ENCODE data around the gene TRAPPC4. TPM values are rescaled to one million over a fixed set of nuclear protein-coding genes. Genes with fewer than 3 reads are reported as not detected.
A peak's percentile ranks its signal among the peaks of the same experiment; 100 is the strongest.
"Not testable (repeated sequence)": the region's sequence is repeated elsewhere in the genome, so short reads cannot be mapped to it uniquely, and the experiment has no call there.

Gene TRAPPC4
- total RNA-seq, 2 donors from 2014 or later, result 60.0 to 66.8 TPM

GRCh38 chr11:118980191-118980881, 38.2 kb upstream of the TRAPPC4 start:
- Histone ChIP-seq H3K27ac (ENCODE audit: low read depth, low read length) (no peak overlapping the region), H3K36me3 (ENCODE audit: control insufficient read depth, insufficient read depth, low read length) (no peaks in the 10 kb centered on the region), H3K4me3 (ENCODE audit: low read length) (no peak overlapping the region), H3K27me3 (ENCODE audit: control insufficient read depth, insufficient read depth, low read length, poor library complexity, severe bottlenecking) (no peaks in the 10 kb centered on the region), H3K4me1 (ENCODE audit: control insufficient read depth, insufficient read depth, low read length) (no peaks in the 10 kb centered on the region), H3K9ac (ENCODE audit: extremely low read depth, low read length, poor library complexity, severe bottlenecking) (no peak overlapping the region), H3K9me3 (ENCODE audit: control insufficient read depth, low read length) (no peaks in the 10 kb centered on the region)
- peaks cover 8% of the 10 kb centered on the region for H3K4me1 Mint-ChIP-seq
- DNase-seq, result peak; percentile 79
- H3K4me3 Mint-ChIP-seq, result peak overlapping the region; percentile 34
- H3K9me3 Mint-ChIP-seq, result no peaks in the 10 kb centered on the region
- H3K36me3 Mint-ChIP-seq (ENCODE audit: low read depth), result no peaks in the 10 kb centered on the region
- TF ChIP-seq, protein P1, sequence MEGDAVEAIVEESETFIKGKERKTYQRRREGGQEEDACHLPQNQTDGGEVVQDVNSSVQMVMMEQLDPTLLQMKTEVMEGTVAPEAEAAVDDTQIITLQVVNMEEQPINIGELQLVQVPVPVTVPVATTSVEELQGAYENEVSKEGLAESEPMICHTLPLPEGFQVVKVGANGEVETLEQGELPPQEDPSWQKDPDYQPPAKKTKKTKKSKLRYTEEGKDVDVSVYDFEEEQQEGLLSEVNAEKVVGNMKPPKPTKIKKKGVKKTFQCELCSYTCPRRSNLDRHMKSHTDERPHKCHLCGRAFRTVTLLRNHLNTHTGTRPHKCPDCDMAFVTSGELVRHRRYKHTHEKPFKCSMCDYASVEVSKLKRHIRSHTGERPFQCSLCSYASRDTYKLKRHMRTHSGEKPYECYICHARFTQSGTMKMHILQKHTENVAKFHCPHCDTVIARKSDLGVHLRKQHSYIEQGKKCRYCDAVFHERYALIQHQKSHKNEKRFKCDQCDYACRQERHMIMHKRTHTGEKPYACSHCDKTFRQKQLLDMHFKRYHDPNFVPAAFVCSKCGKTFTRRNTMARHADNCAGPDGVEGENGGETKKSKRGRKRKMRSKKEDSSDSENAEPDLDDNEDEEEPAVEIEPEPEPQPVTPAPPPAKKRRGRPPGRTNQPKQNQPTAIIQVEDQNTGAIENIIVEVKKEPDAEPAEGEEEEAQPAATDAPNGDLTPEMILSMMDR (conservative IDR thresholded peaks at IDR 0.05), result no peak
- H3K27me3 Mint-ChIP-seq (ENCODE audit: insufficient read depth), result peaks cover 7% of the 10 kb centered on the region
- no peak overlapping the region for H3K27ac Mint-ChIP-seq
- 63 to 70% methylated on average over 14 to 21 of the region's 21 CpGs for WGBS, 2 experiments (ENCODE audit: insufficient coverage in 1 of 2, insufficient read length in 1 of 2)

GRCh38 chr11:118984337-118984736, 34.2 kb upstream of the TRAPPC4 start:
- not testable (repeated sequence) for H3K27me3 Mint-ChIP-seq (ENCODE audit: insufficient read depth); DNase-seq; H3K4me3 Mint-ChIP-seq; H3K9me3 Mint-ChIP-seq; H3K27me3 ChIP-seq (ENCODE audit: control insufficient read depth, insufficient read depth, low read length, poor library complexity, severe bottlenecking); H3K27ac Mint-ChIP-seq; H3K4me3 ChIP-seq (ENCODE audit: low read length); H3K9ac ChIP-seq (ENCODE audit: extremely low read depth, low read length, poor library complexity, severe bottlenecking); H3K4me1 Mint-ChIP-seq; H3K36me3 ChIP-seq (ENCODE audit: control insufficient read depth, insufficient read depth, low read length); H3K27ac ChIP-seq (ENCODE audit: low read depth, low read length); H3K9me3 ChIP-seq (ENCODE audit: control insufficient read depth, low read length); H3K4me1 ChIP-seq (ENCODE audit: control insufficient read depth, insufficient read depth, low read length); H3K36me3 Mint-ChIP-seq (ENCODE audit: low read depth)
- 80 to 86% methylated on average over 8 of the region's 8 CpGs for WGBS, 2 experiments (ENCODE audit: insufficient coverage in 1 of 2, insufficient read length in 1 of 2)

- H3K27me3 ChIP-seq (ENCODE audit: control insufficient read depth, insufficient read depth, low read length, poor library complexity, severe bottlenecking), result no peaks in the 10 kb centered on the region
- H3K36me3 ChIP-seq (ENCODE audit: control insufficient read depth, insufficient read depth, low read length), result no peaks in the 10 kb centered on the region
- TF ChIP-seq, protein P1 (conservative IDR thresholded peaks at IDR 0.05), result no peak
- no peaks in the 10 kb centered on the region for H3K9me3 ChIP-seq (ENCODE audit: control insufficient read depth, low read length)
- H3K4me1 ChIP-seq (ENCODE audit: control insufficient read depth, insufficient read depth, low read length), result no peaks in the 10 kb centered on the region
- Mint-ChIP-seq H3K9me3 (no peaks in the 10 kb centered on the region), H3K36me3 (ENCODE audit: low read depth) (no peaks in the 10 kb centered on the region), H3K4me3 (no peak overlapping the region), H3K27ac (no peak overlapping the region), H3K27me3 (ENCODE audit: insufficient read depth) (peaks cover 2% of the 10 kb centered on the region), H3K4me1 (peaks cover 8% of the 10 kb centered on the region)
- no peak overlapping the region for H3K4me3 ChIP-seq (ENCODE audit: low read length)
- no peak overlapping the region for H3K27ac ChIP-seq (ENCODE audit: low read depth, low read length)
- DNase-seq, result no peak
- 83 to 93% methylated on average over 2 of the region's 2 CpGs for WGBS, 2 experiments (ENCODE audit: insufficient coverage in 1 of 2, insufficient read length in 1 of 2)
- no peak overlapping the region for H3K9ac ChIP-seq (ENCODE audit: extremely low read depth, low read length, poor library complexity, severe bottlenecking)
These were observed 33.7 kb upstream of the TRAPPC4 start for GRCh38 chr11:118984825-118985224.

DNA sequence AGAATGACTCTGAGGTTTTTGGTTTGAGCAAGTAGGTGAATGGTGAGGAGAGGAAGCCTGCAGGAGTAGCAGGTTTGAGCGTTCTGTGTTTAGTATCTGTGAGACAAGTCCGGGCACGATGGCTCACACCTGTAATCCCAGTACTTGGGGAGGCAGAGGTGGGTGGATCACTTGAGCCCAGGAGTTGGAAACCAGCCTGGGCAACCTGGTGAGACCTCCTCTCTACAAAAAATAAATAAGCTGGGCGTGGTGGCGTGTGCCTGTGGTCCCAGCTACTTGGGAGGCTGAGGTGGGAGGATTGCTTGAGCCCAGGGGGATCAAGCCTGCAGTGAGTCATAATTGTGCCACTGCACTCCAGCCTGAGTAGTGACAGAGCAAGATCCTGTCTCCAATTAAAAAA, 30.3 kb upstream of the TRAPPC4 start:
- Histone ChIP-seq H3K27ac (ENCODE audit: low read depth, low read length) (no peak overlapping the region), H3K27me3 (ENCODE audit: control insufficient read depth, insufficient read depth, low read length, poor library complexity, severe bottlenecking) (no peaks in the 10 kb centered on the region), H3K4me3 (ENCODE audit: low read length) (no peak overlapping the region), H3K9me3 (ENCODE audit: control insufficient read depth, low read length) (peaks cover 5% of the 10 kb centered on the region), H3K4me1 (ENCODE audit: control insufficient read depth, insufficient read depth, low read length) (no peaks in the 10 kb centered on the region), H3K9ac (ENCODE audit: extremely low read depth, low read length, poor library complexity, severe bottlenecking) (no peak overlapping the region), H3K36me3 (ENCODE audit: control insufficient read depth, insufficient read depth, low read length) (peaks cover under 1% of the 10 kb centered on the region)
- no peaks in the 10 kb centered on the region for H3K4me1 Mint-ChIP-seq
- H3K4me3 Mint-ChIP-seq, result no peak overlapping the region
- no peak for DNase-seq
- TF ChIP-seq, protein P1 (conservative IDR thresholded peaks at IDR 0.05), result no peak
- H3K36me3 Mint-ChIP-seq (ENCODE audit: low read depth), result peaks cover 15% of the 10 kb centered on the region
- H3K27ac Mint-ChIP-seq, result no peak overlapping the region
- WGBS, 2 experiments (ENCODE audit: insufficient coverage in 1 of 2, insufficient read length in 1 of 2), result 88 to 92% methylated on average over 5 of the region's 5 CpGs
- no peaks in the 10 kb centered on the region for H3K27me3 Mint-ChIP-seq (ENCODE audit: insufficient read depth)
- H3K9me3 Mint-ChIP-seq, result peaks cover 23% of the 10 kb centered on the region

DNA sequence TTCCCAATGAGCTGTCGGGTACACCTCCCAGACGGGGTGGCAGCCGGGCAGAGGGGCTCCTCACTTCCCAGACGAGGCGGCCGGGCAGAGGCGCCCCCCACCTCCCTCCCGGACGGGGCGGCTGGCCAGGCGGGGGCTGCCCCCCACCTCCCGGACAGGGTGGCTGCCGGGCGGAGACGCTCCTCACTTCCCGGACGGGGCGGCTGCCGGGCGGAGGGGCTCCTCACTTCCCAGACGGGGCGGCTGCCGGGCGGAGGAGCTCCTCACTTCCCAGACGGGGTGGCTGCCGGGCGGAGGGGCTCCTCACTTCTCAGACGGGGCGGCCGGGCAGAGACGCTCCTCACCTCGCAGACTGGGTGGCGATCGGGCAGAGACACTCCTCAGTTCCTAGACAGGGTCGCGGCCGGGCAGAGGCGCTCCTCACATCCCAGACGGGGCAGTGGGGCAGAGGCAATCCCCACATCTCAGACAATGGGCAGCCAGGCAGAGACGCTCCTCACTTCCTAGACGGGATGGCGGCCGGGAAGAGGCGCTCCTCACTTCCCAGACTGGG, 27.0 kb upstream of the TRAPPC4 start:
- 80 to 97% methylated on average over 6 to 36 of the region's 44 CpGs for WGBS, 2 experiments (ENCODE audit: insufficient coverage in 1 of 2, insufficient read length in 1 of 2)
- H3K36me3 ChIP-seq (ENCODE audit: control insufficient read depth, insufficient read depth, low read length); H3K4me3 Mint-ChIP-seq; H3K9me3 ChIP-seq (ENCODE audit: control insufficient read depth, low read length); H3K27ac ChIP-seq (ENCODE audit: low read depth, low read length); H3K27me3 ChIP-seq (ENCODE audit: control insufficient read depth, insufficient read depth, low read length, poor library complexity, severe bottlenecking); H3K9ac ChIP-seq (ENCODE audit: extremely low read depth, low read length, poor library complexity, severe bottlenecking); H3K4me1 ChIP-seq (ENCODE audit: control insufficient read depth, insufficient read depth, low read length); H3K27me3 Mint-ChIP-seq (ENCODE audit: insufficient read depth); H3K27ac Mint-ChIP-seq; DNase-seq; H3K4me1 Mint-ChIP-seq; H3K4me3 ChIP-seq (ENCODE audit: low read length): not testable (repeated sequence)
- H3K9me3 Mint-ChIP-seq, result peaks cover 26% of the 10 kb centered on the region
- H3K36me3 Mint-ChIP-seq (ENCODE audit: low read depth), result peaks cover 24% of the 10 kb centered on the region
